BJ (cell line): ENCODE data around the gene HTR2C. TPM values are rescaled to one million over a fixed set of nuclear protein-coding genes. Genes with fewer than 3 reads are reported as not detected.
"Not testable (repeated sequence)": the region's sequence is repeated elsewhere in the genome, so short reads cannot be mapped to it uniquely, and the experiment has no call there.

Source experiments
- CTCF ChIA-PET: fragments of 350-600 bp; formaldehyde crosslinking; extraction: SDS; loops from one replicate; lab custom pipeline; 2021; ENCODE audit warnings: antibody characterized with exemption, inconsistent platforms; lab: Yijun Ruan, JAX
- POLR2A ChIA-PET: fragments of 300-600 bp; sonication (Branson Sonifier 250); formaldehyde crosslinking; extraction: SDS; loops from one replicate; lab custom pipeline; 2021; ENCODE audit warnings: antibody characterized with exemption; lab: Charles Lee
- DNase-seq: peaks from one replicate; pipeline ENCODE4 v3.0.0-alpha.2; 2011; ENCODE audit warnings: low read depth
- H3K27me3 ChIP-seq: 2 replicates; pipeline ENCODE4 v1.6.0; 2011; ENCODE audit warnings: low read length; ENCODE audit not compliant: control insufficient read depth, insufficient read depth
- H3K36me3 ChIP-seq: 2 replicates; pipeline ENCODE4 v1.5.1; 2011; ENCODE audit warnings: low read length; ENCODE audit not compliant: control insufficient read depth, insufficient read depth
- H3K4me3 ChIP-seq: 2 replicates; pipeline ENCODE4 v1.5.1; 2011; ENCODE audit warnings: low read depth, mild to moderate bottlenecking, control low read depth, low read length
- polyA plus RNA-seq: library from polyadenylated mRNA; depleted of rRNA; stranded (reverse); fragments of >200 nt; gene quantifications from 2 replicates; pipeline ENCODE4 v1.2.3, GENCODE V29; 2011
- TF ChIP-seq, protein P1 (sequence below): IDR thresholded peaks from 2 replicates; pipeline ENCODE4 v1.5.1; 2011; ENCODE audit warnings: low read depth, mild to moderate bottlenecking, control low read depth, inconsistent platforms, low read length, moderate library complexity; ENCODE audit not compliant: insufficient read depth

Gene HTR2C
- polyA plus RNA-seq, 1 experiment, result not detected

DNA sequence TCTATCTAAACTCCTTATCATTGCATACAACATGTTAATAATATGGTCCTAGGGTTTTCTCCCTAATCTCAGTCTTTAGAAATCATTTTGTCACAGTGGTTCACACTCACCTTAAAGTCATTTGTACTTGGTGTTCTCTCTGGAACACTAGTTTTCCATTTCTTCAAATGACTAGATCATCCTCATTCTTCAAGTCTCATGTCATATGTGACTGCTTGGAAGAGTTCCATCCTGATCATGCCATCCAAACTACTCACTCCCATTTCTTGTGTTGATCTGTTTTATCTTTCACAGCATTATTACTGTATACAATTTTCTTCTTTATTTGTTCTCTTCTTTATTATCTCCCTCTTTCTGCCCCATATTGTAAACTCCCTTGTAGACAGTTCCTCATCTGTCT, 66.5 kb downstream of the HTR2C start:
- DNase-seq, result no peak
- Histone ChIP-seq H3K4me3 (no peak overlapping the region), H3K36me3 (no peaks in the 10 kb centered on the region), H3K27me3 (no peaks in the 10 kb centered on the region)
- ChIA-PET CTCF (no interaction called here), POLR2A (no interaction called here)
- TF ChIP-seq, protein P1, sequence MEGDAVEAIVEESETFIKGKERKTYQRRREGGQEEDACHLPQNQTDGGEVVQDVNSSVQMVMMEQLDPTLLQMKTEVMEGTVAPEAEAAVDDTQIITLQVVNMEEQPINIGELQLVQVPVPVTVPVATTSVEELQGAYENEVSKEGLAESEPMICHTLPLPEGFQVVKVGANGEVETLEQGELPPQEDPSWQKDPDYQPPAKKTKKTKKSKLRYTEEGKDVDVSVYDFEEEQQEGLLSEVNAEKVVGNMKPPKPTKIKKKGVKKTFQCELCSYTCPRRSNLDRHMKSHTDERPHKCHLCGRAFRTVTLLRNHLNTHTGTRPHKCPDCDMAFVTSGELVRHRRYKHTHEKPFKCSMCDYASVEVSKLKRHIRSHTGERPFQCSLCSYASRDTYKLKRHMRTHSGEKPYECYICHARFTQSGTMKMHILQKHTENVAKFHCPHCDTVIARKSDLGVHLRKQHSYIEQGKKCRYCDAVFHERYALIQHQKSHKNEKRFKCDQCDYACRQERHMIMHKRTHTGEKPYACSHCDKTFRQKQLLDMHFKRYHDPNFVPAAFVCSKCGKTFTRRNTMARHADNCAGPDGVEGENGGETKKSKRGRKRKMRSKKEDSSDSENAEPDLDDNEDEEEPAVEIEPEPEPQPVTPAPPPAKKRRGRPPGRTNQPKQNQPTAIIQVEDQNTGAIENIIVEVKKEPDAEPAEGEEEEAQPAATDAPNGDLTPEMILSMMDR, result no peak

DNA sequence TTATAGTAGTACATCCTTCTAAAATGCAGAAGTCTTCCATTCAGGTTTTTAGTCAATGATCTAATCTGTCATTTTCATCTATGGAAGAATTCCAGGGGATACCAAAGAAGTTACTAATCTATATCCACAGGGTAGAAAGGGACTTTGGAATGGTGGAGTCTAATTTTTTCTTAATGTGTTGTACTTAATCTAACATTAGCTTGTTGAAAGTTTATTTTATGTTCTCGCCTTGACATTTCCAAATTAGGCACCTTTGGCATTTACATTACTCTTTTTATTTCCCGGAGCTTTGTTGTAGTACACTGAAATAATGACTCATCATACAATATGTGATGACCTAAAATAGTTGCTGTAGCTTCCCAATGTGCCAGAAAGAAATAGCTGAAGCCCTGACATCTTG, 91.5 kb downstream of the HTR2C start:
- Histone ChIP-seq H3K27me3 (no peaks in the 10 kb centered on the region), H3K4me3 (no peak overlapping the region), H3K36me3 (no peaks in the 10 kb centered on the region)
- POLR2A ChIA-PET, result no interaction called here
- CTCF ChIA-PET, result no interaction called here
- DNase-seq, result peak; percentile 54
- TF ChIP-seq, protein P1, result no peak

DNA sequence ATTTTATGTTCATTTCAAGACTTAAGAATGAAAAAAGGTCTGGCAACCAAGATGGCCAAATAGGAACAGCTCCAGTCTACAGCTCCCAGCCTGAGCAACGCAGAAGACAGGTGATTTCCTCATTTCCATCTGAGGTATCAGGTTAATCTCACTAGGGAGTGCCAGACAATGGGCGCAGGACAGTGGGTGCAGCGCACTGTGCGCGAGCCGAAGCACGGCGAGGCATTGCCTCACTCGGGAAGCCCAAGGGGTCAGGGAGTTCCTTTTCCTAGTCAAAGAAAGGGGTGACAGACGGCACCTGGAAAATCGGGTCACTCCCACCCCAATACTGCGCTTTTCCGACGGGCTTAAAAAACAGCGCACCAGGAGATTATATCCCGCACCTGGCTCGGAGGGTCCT, 116.6 kb downstream of the HTR2C start:
- H3K4me3 ChIP-seq, DNase-seq, CTCF ChIA-PET, POLR2A ChIA-PET, H3K36me3 ChIP-seq, H3K27me3 ChIP-seq: not testable (repeated sequence)

DNA sequence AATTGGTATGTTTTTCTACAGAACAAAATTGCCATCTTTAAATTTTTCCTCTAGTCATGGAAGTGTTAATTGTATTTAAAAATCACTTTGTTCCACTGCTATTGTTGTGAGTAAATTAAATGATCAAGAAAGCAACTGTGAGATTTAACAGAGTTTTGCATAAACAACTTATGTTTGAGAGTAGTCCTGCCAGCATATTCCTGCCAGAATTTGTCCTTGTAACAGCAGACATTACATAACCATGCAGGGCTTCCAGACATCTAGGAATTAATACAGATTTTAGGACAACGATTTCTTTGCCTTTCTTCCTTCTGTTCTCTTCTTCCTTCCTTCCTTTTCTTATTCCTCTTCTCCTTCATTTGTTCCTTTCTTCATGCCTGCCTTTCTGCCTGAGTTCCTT, 125.5 kb downstream of the HTR2C start:
- TF ChIP-seq, protein P1, result no peak
- Histone ChIP-seq H3K27me3 (no peaks in the 10 kb centered on the region), H3K36me3 (no peaks in the 10 kb centered on the region), H3K4me3 (no peak overlapping the region)
- ChIA-PET POLR2A (no interaction called here), CTCF (no interaction called here)
- no peak for DNase-seq

DNA sequence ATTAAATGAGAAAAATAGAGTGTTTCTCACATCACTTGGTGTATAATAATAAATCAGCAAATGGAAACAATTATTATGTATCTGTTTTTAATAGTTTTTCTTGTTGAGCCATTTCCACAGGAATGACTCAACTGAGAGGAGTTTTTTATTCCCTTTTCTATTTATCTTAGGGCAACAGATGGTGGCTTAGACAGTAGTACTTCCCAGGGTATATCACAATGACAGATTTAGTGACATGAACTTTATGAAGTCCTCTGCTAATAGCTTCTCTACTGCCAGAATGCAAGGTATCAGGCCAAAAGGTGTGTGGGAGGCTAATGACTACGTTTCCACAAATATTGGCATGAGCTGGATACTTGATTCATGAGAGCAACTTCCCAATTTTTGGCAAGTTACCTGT, 126.7 kb downstream of the HTR2C start:
- no peak for DNase-seq
- Histone ChIP-seq H3K27me3 (no peaks in the 10 kb centered on the region), H3K4me3 (no peak overlapping the region), H3K36me3 (no peaks in the 10 kb centered on the region)
- CTCF ChIA-PET, result no interaction called here
- TF ChIP-seq, protein P1, result no peak
- POLR2A ChIA-PET, result no interaction called here

DNA sequence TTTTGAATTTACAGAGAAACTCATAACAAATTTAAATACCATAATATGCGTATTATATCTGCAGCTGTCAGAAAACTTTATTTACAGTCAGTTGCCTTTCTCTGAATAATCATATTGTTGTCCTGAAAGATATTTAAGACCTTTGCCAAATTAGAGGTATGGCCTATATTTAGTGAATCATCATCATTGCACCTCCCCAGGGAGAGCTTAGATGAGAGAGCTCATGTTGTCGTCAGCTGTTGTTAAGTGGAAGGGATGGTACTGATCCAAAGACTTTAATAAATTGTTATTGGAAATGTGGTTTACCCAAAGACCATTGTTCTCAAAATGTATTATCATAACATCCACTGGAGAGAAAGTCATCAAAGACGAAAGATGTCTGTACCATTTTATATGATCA, 128.6 kb downstream of the HTR2C start:
- Histone ChIP-seq H3K36me3 (no peaks in the 10 kb centered on the region), H3K4me3 (no peak overlapping the region), H3K27me3 (no peaks in the 10 kb centered on the region)
- CTCF ChIA-PET, result no interaction called here
- TF ChIP-seq, protein P1, result no peak
- POLR2A ChIA-PET, result no interaction called here
- DNase-seq, result no peak
